ENCODE results near the gene DGAT2. TPM values are rescaled to one million over a fixed set of nuclear protein-coding genes. Genes with fewer than 3 reads are reported as not detected.

Gene DGAT2
- total and polyA plus RNA-seq, 4 donors: 0.41 to 4.4 (median 1.4) TPM

DNA sequence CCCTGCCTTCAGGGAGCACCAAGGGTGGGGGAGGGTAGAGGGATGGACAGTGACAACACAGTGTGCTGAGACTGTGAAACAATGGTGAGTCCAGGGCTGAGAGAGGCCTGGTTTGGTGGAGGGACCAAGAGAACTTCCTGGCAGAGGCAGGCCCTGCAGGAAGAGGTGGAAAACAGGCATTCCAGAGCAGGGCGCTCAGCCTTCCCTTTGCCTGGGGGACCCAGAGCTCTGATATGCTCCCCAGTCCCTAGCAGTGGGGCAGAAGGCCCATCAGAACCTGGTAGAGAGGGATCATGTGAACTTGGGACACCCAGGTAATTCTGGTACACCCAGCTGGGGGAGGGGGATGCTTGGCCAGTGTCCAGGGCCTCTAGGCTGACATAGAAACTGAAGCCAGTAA, 29.2 kb downstream of the DGAT2 start:
- DNase-seq: peak in 1 of 2 donors; percentile 51
- Histone ChIP-seq H3K4me3 (ENCODE audit: low read length in 2 of 2) (no peak overlapping the region), H3K4me1 (ENCODE audit: control insufficient read depth in 1 of 2, insufficient read depth in 2 of 2, low read length in 2 of 2) (no peaks in the 10 kb centered on the region), H3K36me3 (ENCODE audit: control insufficient read depth in 1 of 2, insufficient read depth in 2 of 2, low read length in 1 of 2) (no peaks in the 10 kb centered on the region), H3K27me3 (ENCODE audit: control insufficient read depth in 1 of 2, insufficient read depth in 2 of 2, low read length in 1 of 2) (no peaks in the 10 kb centered on the region), H3K9me3 (ENCODE audit: control insufficient read depth, low read length) (no peaks in the 10 kb centered on the region), H3K27ac (ENCODE audit: low read depth in 1 of 2, low read length in 2 of 2) (no peak overlapping the region)
- WGBS, 2 donors: 93 to 98% methylated on average over 1 of the region's 1 CpG
- intact Hi-C loops (cut with DNase I): no loop called here
- no peak for ATAC-seq (ENCODE audit: low FRiP score)

DNA sequence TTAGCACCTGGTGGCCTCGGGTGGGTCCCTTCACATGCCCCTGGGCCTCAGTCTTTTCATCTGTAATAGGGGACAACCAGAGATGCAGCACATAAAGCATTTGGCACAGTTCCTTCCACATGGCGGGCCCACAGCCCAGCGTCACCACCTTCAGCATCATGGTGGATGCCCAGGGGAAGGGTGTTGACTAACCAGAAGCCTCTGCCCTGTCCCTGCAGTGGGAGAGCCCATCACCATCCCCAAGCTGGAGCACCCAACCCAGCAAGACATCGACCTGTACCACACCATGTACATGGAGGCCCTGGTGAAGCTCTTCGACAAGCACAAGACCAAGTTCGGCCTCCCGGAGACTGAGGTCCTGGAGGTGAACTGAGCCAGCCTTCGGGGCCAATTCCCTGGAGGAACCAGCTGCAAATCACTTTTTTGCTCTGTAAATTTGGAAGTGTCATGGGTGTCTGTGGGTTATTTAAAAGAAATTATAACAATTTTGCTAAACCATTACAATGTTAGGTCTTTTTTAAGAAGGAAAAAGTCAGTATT, 31.6 kb downstream of the DGAT2 start:
- WGBS, 2 donors: 93 to 96% methylated on average over 8 of the region's 8 CpGs
- Histone ChIP-seq H3K36me3 (ENCODE audit: control insufficient read depth in 1 of 2, insufficient read depth in 2 of 2, low read length in 1 of 2) (no peaks in the 10 kb centered on the region), H3K27ac (ENCODE audit: low read depth in 1 of 2, low read length in 2 of 2) (no peak overlapping the region), H3K27me3 (ENCODE audit: control insufficient read depth in 1 of 2, insufficient read depth in 2 of 2, low read length in 1 of 2) (no peaks in the 10 kb centered on the region), H3K4me1 (ENCODE audit: control insufficient read depth in 1 of 2, insufficient read depth in 2 of 2, low read length in 2 of 2) (no peaks in the 10 kb centered on the region), H3K4me3 (ENCODE audit: low read length in 2 of 2) (no peak overlapping the region), H3K9me3 (ENCODE audit: control insufficient read depth, low read length) (no peaks in the 10 kb centered on the region)
- DNase-seq: peak in 1 of 2 donors; percentile 61
- intact Hi-C loops (cut with DNase I): loop anchor here (5.0 to 10.0 kb wide), 3 partner anchors 352 to 525 kb away; no protein-coding TSS in a partner anchor
- ATAC-seq (ENCODE audit: low FRiP score): no peak

DNA sequence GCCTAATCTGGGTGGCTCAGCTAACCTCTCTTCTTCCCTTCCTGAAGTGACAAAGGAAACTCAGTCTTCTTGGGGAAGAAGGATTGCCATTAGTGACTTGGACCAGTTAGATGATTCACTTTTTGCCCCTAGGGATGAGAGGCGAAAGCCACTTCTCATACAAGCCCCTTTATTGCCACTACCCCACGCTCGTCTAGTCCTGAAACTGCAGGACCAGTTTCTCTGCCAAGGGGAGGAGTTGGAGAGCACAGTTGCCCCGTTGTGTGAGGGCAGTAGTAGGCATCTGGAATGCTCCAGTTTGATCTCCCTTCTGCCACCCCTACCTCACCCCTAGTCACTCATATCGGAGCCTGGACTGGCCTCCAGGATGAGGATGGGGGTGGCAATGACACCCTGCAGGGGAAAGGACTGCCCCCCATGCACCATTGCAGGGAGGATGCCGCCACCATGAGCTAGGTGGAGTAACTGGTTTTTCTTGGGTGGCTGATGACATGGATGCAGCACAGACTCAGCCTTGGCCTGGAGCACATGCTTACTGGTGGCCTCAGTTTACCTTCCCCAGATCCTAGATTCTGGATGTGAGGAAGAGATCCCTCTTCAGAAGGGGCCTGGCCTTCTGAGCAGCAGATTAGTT, 32.3 kb downstream of the DGAT2 start:
- Histone ChIP-seq H3K4me3 (ENCODE audit: low read length in 2 of 2) (no peak overlapping the region), H3K9me3 (ENCODE audit: control insufficient read depth, low read length) (no peaks in the 10 kb centered on the region), H3K36me3 (ENCODE audit: control insufficient read depth in 1 of 2, insufficient read depth in 2 of 2, low read length in 1 of 2) (no peaks in the 10 kb centered on the region), H3K27me3 (ENCODE audit: control insufficient read depth in 1 of 2, insufficient read depth in 2 of 2, low read length in 1 of 2) (no peaks in the 10 kb centered on the region), H3K27ac (ENCODE audit: low read depth in 1 of 2, low read length in 2 of 2) (no peak overlapping the region), H3K4me1 (ENCODE audit: control insufficient read depth in 1 of 2, insufficient read depth in 2 of 2, low read length in 2 of 2) (no peaks in the 10 kb centered on the region)
- DNase-seq: peak in 1 of 2 donors; percentile 44
- intact Hi-C loops (cut with DNase I): loop anchor here (5.0 to 10.0 kb wide), 3 partner anchors 351 to 524 kb away; no protein-coding TSS in a partner anchor
- WGBS, 2 donors: 74 to 77% methylated on average over 6 of the region's 6 CpGs
- ATAC-seq (ENCODE audit: low FRiP score): no peak

DNA sequence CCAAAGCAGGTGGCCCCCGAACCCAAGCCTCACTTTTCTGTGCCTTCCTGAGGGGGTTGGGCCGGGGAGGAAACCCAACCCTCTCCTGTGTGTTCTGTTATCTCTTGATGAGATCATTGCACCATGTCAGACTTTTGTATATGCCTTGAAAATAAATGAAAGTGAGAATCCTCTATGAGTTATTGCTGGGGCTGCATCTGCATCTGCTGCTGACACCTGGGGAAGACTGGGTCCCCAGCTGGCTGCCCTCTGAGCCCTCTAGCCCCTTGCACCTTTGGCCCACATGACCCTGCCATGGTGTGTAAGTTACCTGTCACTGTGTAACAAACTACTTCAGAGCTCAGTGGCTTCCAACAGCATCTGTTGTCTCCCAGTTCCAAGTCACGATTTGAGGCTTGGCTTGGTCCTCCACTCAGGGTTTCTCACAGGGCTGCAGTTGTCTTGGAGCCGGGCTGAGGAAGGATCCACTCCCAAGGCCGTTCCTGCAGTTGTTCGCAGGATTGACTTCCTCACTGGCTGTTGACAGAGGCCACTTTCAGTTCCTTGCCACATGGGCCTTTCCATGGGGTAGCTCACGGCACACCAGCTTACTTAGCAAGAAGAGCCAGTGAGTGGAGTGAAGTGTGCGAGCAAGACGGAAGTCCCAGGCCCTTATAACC, 32.9 kb downstream of the DGAT2 start:
- H3K36me3 ChIP-seq (ENCODE audit: control insufficient read depth in 1 of 2, insufficient read depth in 2 of 2, low read length in 1 of 2): no peaks in the 10 kb centered on the region
- 87 to 89% methylated on average over 9 of the region's 9 CpGs for WGBS, 2 donors
- intact Hi-C loops (cut with DNase I): loop anchor here (2.0 to 10.0 kb wide), 4 partner anchors 67 to 523 kb away; no protein-coding TSS in a partner anchor
- no peak overlapping the region for H3K27ac ChIP-seq (ENCODE audit: low read depth in 1 of 2, low read length in 2 of 2)
- no peaks in the 10 kb centered on the region for H3K4me1 ChIP-seq (ENCODE audit: control insufficient read depth in 1 of 2, insufficient read depth in 2 of 2, low read length in 2 of 2)
- DNase-seq: peak; percentile 59 to 80
- no peaks in the 10 kb centered on the region for H3K9me3 ChIP-seq (ENCODE audit: control insufficient read depth, low read length)
- no peak overlapping the region for H3K4me3 ChIP-seq (ENCODE audit: low read length in 2 of 2)
- no peaks in the 10 kb centered on the region for H3K27me3 ChIP-seq (ENCODE audit: control insufficient read depth in 1 of 2, insufficient read depth in 2 of 2, low read length in 1 of 2)
- ATAC-seq (ENCODE audit: low FRiP score): no peak

DNA sequence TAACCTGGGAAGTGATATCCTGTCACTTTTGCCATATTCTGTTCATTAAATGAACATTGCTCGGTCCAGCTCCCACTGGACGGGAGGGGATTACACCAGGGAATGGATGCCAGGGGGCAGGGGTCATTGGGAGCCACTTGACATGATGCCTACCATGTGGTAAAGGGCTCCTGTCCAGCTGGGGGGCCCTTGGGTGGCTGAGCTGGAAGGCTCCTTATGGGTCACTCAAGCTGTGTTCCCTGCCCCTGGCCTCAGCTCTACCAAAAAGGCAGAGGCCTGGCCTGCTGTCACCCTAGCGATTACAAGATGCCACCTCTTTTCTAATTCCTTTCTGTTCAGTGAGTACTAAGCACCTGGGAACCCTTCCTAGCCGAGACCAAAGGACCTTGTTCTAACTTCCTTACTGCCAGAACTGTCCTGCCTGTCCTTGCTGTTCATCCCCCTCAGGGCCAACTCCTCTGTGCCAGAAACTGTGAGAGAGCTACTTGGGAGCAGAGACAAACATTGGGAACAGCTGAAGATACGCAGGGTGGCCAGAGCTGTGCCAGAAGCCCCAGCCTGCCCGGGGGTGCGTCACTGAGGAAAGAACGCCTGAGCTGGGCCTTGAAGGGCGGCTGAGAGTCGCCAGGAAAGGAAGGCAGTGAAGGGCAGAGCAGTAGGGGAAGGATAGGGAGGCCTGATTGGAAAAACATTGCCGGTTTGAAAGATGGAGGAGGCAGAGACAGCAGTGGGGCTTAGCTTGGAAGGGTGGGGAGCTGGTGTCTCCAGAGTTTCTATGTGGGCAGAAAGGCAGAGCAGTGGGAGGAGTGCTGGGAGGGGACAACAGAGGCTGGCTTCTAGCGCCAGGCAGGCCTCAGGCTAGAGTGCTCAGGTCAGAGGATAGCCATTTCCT, 33.7 kb downstream of the DGAT2 start:
- Histone ChIP-seq H3K27ac (ENCODE audit: low read depth in 1 of 2, low read length in 2 of 2) (no peak overlapping the region), H3K9me3 (ENCODE audit: control insufficient read depth, low read length) (no peaks in the 10 kb centered on the region), H3K36me3 (ENCODE audit: control insufficient read depth in 1 of 2, insufficient read depth in 2 of 2, low read length in 1 of 2) (no peaks in the 10 kb centered on the region), H3K27me3 (ENCODE audit: control insufficient read depth in 1 of 2, insufficient read depth in 2 of 2, low read length in 1 of 2) (no peaks in the 10 kb centered on the region), H3K4me1 (ENCODE audit: control insufficient read depth in 1 of 2, insufficient read depth in 2 of 2, low read length in 2 of 2) (no peaks in the 10 kb centered on the region), H3K4me3 (ENCODE audit: low read length in 2 of 2) (no peak overlapping the region)
- DNase-seq: peak in 1 of 2 donors; percentile 70
- intact Hi-C loops (cut with DNase I): loop anchor here (2.0 to 10.0 kb wide), 4 partner anchors 67 to 523 kb away; no protein-coding TSS in a partner anchor
- WGBS, 2 donors: 91 to 92% methylated on average over 12 of the region's 12 CpGs
- peak; percentile 21 for ATAC-seq (ENCODE audit: low FRiP score)

DNA sequence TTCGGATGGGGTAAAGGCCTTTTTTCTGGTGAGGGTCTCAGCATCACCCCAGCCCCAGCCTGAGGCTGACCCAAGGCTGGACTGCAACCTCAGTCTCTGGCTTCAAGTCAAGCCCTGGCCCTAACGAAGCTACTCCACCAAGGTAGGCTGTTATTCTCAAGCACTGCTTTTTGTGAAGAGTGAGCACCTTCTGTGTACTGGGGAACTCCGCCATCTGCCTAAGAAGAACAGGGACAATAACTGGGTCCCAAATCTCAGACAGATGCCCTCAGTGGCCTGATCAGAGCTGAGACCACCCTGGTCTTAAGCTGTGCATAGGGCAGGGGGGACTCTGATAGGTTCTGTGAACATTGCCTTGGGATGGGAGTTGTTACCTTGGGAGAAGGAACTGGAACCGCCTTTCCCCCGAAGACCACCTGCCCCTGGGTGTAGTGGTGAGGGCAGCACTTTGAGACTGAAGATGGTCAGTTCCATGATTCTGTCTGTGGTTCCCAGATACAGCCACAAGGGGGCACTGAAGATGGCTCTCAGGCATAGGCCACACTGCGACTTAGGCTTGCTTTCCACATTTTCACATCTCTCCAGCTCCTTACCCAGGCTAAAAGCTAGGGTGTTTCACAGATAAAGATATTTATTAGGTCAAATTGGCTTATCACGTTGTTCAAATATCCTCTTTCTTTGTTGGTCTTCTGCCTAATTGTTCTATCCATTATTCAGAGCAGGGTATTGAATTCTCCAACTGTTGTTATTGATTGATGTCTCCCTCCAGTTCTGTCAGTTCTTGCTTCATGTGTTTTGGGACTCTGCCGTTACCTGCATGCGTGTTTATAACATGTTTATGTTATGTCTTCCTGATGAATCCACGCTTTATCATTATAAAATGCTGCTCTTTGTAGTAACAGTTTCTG, 34.6 kb downstream of the DGAT2 start:
- intact Hi-C loops (cut with DNase I): loop anchor here (1.0 to 10.0 kb wide), 5 partner anchors 65 to 522 kb away; no protein-coding TSS in a partner anchor
- WGBS, 2 donors: 42 to 43% methylated on average over 10 of the region's 10 CpGs
- Histone ChIP-seq H3K27me3 (ENCODE audit: control insufficient read depth in 1 of 2, insufficient read depth in 2 of 2, low read length in 1 of 2) (no peaks in the 10 kb centered on the region), H3K27ac (ENCODE audit: low read depth in 1 of 2, low read length in 2 of 2) (no peak overlapping the region), H3K4me1 (ENCODE audit: control insufficient read depth in 1 of 2, insufficient read depth in 2 of 2, low read length in 2 of 2) (no peaks in the 10 kb centered on the region), H3K9me3 (ENCODE audit: control insufficient read depth, low read length) (no peaks in the 10 kb centered on the region), H3K4me3 (ENCODE audit: low read length in 2 of 2) (no peak overlapping the region), H3K36me3 (ENCODE audit: control insufficient read depth in 1 of 2, insufficient read depth in 2 of 2, low read length in 1 of 2) (no peaks in the 10 kb centered on the region)
- DNase-seq (peak; percentile 78 to 82), ATAC-seq (ENCODE audit: low FRiP score) (peak; percentile 90)

DNA sequence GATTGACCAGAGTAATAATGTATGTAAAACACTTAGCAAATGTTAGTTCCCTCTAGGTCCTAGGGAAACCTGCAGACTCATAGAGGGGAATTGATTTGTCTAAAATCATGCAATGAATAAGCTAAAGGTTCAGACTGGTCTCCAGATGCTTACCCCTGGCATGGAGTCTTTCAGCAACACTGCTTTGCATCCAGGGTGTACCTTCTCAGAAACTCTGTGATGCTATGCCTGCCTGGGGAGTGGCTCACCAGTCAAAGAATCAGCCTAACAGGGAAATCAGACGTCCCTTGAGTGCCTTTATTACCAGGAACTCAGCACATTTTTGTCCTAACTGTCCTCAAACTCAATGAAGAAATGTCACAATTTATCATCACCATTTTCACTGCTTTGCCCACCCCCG, 40.5 kb downstream of the DGAT2 start:
- DNase-seq (no peak), ATAC-seq (ENCODE audit: low FRiP score) (no peak)
- WGBS, 2 donors: 79 to 82% methylated on average over 2 of the region's 2 CpGs
- intact Hi-C loops (cut with DNase I): loop anchor here in 1 of 2 donors (10.0 kb wide), 2 partner anchors 346 to 516 kb away; no protein-coding TSS in a partner anchor
- Histone ChIP-seq H3K36me3 (ENCODE audit: control insufficient read depth in 1 of 2, insufficient read depth in 2 of 2, low read length in 1 of 2) (no peaks in the 10 kb centered on the region), H3K4me1 (ENCODE audit: control insufficient read depth in 1 of 2, insufficient read depth in 2 of 2, low read length in 2 of 2) (no peaks in the 10 kb centered on the region), H3K4me3 (ENCODE audit: low read length in 2 of 2) (no peak overlapping the region), H3K9me3 (ENCODE audit: control insufficient read depth, low read length) (no peaks in the 10 kb centered on the region), H3K27ac (ENCODE audit: low read depth in 1 of 2, low read length in 2 of 2) (no peak overlapping the region), H3K27me3 (ENCODE audit: control insufficient read depth in 1 of 2, insufficient read depth in 2 of 2, low read length in 1 of 2) (no peaks in the 10 kb centered on the region)

Data from aorta (tissue), 5 donors.